H9 (cell line): ENCODE data around the gene CCDC69. TPM values are rescaled to one million over a fixed set of nuclear protein-coding genes. Genes with fewer than 3 reads are reported as not detected.

ENCODE experiments used
- DNase-seq: peaks from one replicate; pipeline ENCODE4 v3.0.0-alpha.2; 2017
- H2AFZ ChIP-seq: one replicate; pipeline ENCODE4 v1.6.1; 2013; ENCODE audit warnings: mild to moderate bottlenecking, low read length, control low read depth, moderate library complexity
- H2AK5ac ChIP-seq: 2 replicates; pipeline ENCODE4 v1.6.1; 2013; ENCODE audit warnings: low read length, control low read depth, mixed read lengths; ENCODE audit not compliant: insufficient read length
- H2BK120ac ChIP-seq: one replicate; pipeline ENCODE4 v1.6.1; 2013; ENCODE audit warnings: low read depth, mild to moderate bottlenecking, low read length, control low read depth, inconsistent platforms; ENCODE audit not compliant: poor library complexity, severe bottlenecking
- H2BK12ac ChIP-seq: 2 replicates; pipeline ENCODE4 v1.6.1; 2013; ENCODE audit warnings: low read length, control low read depth, mixed read lengths, low read depth; ENCODE audit not compliant: insufficient read length
- H2BK15ac ChIP-seq: 2 replicates; pipeline ENCODE4 v1.6.1; 2013; ENCODE audit warnings: low read depth, low read length, control low read depth
- H2BK20ac ChIP-seq: one replicate; pipeline ENCODE4 v1.6.1; 2013; ENCODE audit warnings: low read depth, mild to moderate bottlenecking, low read length, control low read depth, inconsistent platforms; ENCODE audit not compliant: poor library complexity, severe bottlenecking
- H2BK5ac ChIP-seq: 2 replicates; pipeline ENCODE4 v1.6.1; 2013; ENCODE audit warnings: low read length, control low read depth, mixed read lengths; ENCODE audit not compliant: insufficient read length
- H3K14ac ChIP-seq: 2 replicates; pipeline ENCODE4 v1.6.1; 2013; ENCODE audit warnings: low read length, control low read depth; ENCODE audit not compliant: insufficient read depth
- H3K18ac ChIP-seq: 2 replicates; pipeline ENCODE4 v1.6.1; 2013; ENCODE audit warnings: low read depth, mild to moderate bottlenecking, mixed read lengths, low read length, control low read depth; ENCODE audit not compliant: insufficient read length
- H3K23ac ChIP-seq: 2 replicates; pipeline ENCODE4 v1.6.1; 2013; ENCODE audit warnings: low read length, control low read depth, mixed read lengths, low read depth; ENCODE audit not compliant: insufficient read length
- H3K23me2 ChIP-seq: 2 replicates; pipeline ENCODE4 v1.6.1; 2013; ENCODE audit warnings: low read depth, mild to moderate bottlenecking, mixed read lengths, low read length, control low read depth; ENCODE audit not compliant: insufficient read length, poor library complexity, severe bottlenecking
- H3K27ac ChIP-seq: 2 replicates; pipeline ENCODE4 v1.5.1; 2013; ENCODE audit warnings: low read length, control low read depth, mixed read lengths, low read depth; ENCODE audit not compliant: insufficient read length
- H3K27me3 ChIP-seq: 2 replicates; pipeline ENCODE4 v1.6.1; 2013; ENCODE audit warnings: low read length, control low read depth, inconsistent platforms; ENCODE audit not compliant: insufficient read depth
- H3K4ac ChIP-seq: 2 replicates; pipeline ENCODE4 v1.6.1; 2013; ENCODE audit warnings: low read depth, mild to moderate bottlenecking, control low read depth, inconsistent platforms, low read length, moderate library complexity
- H3K4me1 ChIP-seq: 2 replicates; pipeline ENCODE4 v1.6.1; 2013; ENCODE audit warnings: low read length, control low read depth, inconsistent platforms; ENCODE audit not compliant: insufficient read depth
- H3K4me2 ChIP-seq: 2 replicates; pipeline ENCODE4 v1.6.1; 2013; ENCODE audit warnings: low read length, control low read depth, mixed read lengths; ENCODE audit not compliant: insufficient read length, insufficient read depth
- H3K56ac ChIP-seq: 2 replicates; pipeline ENCODE4 v1.6.1; 2013; ENCODE audit warnings: low read depth, mild to moderate bottlenecking, mixed read lengths, low read length, control low read depth; ENCODE audit not compliant: insufficient read length
- H3K79me1 ChIP-seq: 2 replicates; pipeline ENCODE4 v1.6.1; 2013; ENCODE audit warnings: low read depth, mild to moderate bottlenecking, moderate library complexity, low read length, control low read depth, inconsistent platforms; ENCODE audit not compliant: insufficient read depth, poor library complexity, severe bottlenecking
- H3K79me2 ChIP-seq: 2 replicates; pipeline ENCODE4 v1.6.1; 2013; ENCODE audit warnings: low read length, control low read depth, inconsistent platforms; ENCODE audit not compliant: insufficient read depth
- H3K9ac ChIP-seq: 2 replicates; pipeline ENCODE4 v1.6.1; 2013; ENCODE audit warnings: low read length, control low read depth, mixed read lengths; ENCODE audit not compliant: insufficient read length; ENCODE audit errors: extremely low read depth
- H3K9me3 ChIP-seq: one replicate; pipeline ENCODE4 v1.6.1; 2013; ENCODE audit warnings: low read depth, low read length, inconsistent platforms; ENCODE audit not compliant: control insufficient read depth
- H3T11ph ChIP-seq: one replicate; pipeline ENCODE4 v1.6.1; 2013; ENCODE audit warnings: mild to moderate bottlenecking, low read length, control low read depth, inconsistent platforms
- H4K20me1 ChIP-seq: one replicate; pipeline ENCODE4 v1.6.1; 2013; ENCODE audit not compliant: control insufficient read depth, insufficient read length, insufficient read depth
- H4K5ac ChIP-seq: 2 replicates; pipeline ENCODE4 v1.6.1; 2013; ENCODE audit warnings: low read depth, mild to moderate bottlenecking, mixed read lengths, low read length, control low read depth; ENCODE audit not compliant: insufficient read length
- H4K8ac ChIP-seq: replicated peaks from 2 replicates; pipeline ENCODE4 v1.6.1; 2013; ENCODE audit warnings: low read length, control low read depth, mixed read lengths, low read depth; ENCODE audit not compliant: insufficient read length
- H4K91ac ChIP-seq: 2 replicates; pipeline ENCODE4 v1.6.1; 2013; ENCODE audit warnings: low read depth, mild to moderate bottlenecking, moderate library complexity, mixed read lengths, low read length, control low read depth; ENCODE audit not compliant: insufficient read length
- H3K27ac Mint-ChIP-seq, 3 experiments: 2 replicates in 2 of 3; 3 replicates in 1 of 3; pipeline ENCODE4 v1.8.0; 2020 to 2021; ENCODE audit warnings: mixed read lengths in 3 of 3, mild to moderate bottlenecking in 1 of 3, moderate library complexity in 1 of 3
- H3K27me3 Mint-ChIP-seq: 2 replicates; pipeline ENCODE4 v1.8.0; 2021; ENCODE audit warnings: low read depth, mild to moderate bottlenecking, moderate library complexity, mixed read lengths
- H3K36me3 Mint-ChIP-seq, 3 experiments: 2 replicates in 2 of 3; 3 replicates in 1 of 3; pipeline ENCODE4 v1.8.0; 2020 to 2021; ENCODE audit warnings: low read depth in 3 of 3, mixed read lengths in 3 of 3; ENCODE audit not compliant: insufficient read depth in 1 of 3
- H3K4me1 Mint-ChIP-seq, 2 experiments: 2 replicates each; pipeline ENCODE4 v1.8.0; 2020; ENCODE audit warnings: mixed read lengths in 2 of 2
- H3K4me3 Mint-ChIP-seq, 2 experiments: 2 replicates in 1 of 2; 3 replicates in 1 of 2; pipeline ENCODE4 v1.8.0; 2020 to 2021; ENCODE audit warnings: mild to moderate bottlenecking in 2 of 2, mixed read lengths in 2 of 2, moderate library complexity in 1 of 2
- H3K9me3 Mint-ChIP-seq, 2 experiments: 2 replicates in 1 of 2; 3 replicates in 1 of 2; pipeline ENCODE4 v1.8.0; 2020; ENCODE audit warnings: mild to moderate bottlenecking in 2 of 2, mixed read lengths in 2 of 2, moderate library complexity in 1 of 2
- WGBS: extraction: QIAGEN DNeasy Blood & Tissue Kit; methylation state at CpG from one replicate; pipeline ENCODE4 v1.1.7; 2013; ENCODE audit warnings: missing lambda C conversion rate, low lambda C conversion rate, mixed read lengths; ENCODE audit not compliant: insufficient read length; ENCODE audit errors: extremely low coverage; 5-methylcytosine and 5-hydroxymethylcytosine counted together
- total RNA-seq: library from RNA; stranded (reverse); gene quantifications from 2 replicates; pipeline ENCODE4 v1.2.1, GENCODE V29; 2021
- TF ChIP-seq, protein P1 (sequence below): fragments of 200-600 bp; sonication (generic); conservative IDR thresholded peaks from 3 replicates; pipeline ENCODE4 v1.8.0; 2021; ENCODE audit warnings: antibody characterized with exemption, mild to moderate bottlenecking

CCDC69 gene
- total RNA-seq, 1 experiment from 2014 or later, result 5.3 TPM

DNA sequence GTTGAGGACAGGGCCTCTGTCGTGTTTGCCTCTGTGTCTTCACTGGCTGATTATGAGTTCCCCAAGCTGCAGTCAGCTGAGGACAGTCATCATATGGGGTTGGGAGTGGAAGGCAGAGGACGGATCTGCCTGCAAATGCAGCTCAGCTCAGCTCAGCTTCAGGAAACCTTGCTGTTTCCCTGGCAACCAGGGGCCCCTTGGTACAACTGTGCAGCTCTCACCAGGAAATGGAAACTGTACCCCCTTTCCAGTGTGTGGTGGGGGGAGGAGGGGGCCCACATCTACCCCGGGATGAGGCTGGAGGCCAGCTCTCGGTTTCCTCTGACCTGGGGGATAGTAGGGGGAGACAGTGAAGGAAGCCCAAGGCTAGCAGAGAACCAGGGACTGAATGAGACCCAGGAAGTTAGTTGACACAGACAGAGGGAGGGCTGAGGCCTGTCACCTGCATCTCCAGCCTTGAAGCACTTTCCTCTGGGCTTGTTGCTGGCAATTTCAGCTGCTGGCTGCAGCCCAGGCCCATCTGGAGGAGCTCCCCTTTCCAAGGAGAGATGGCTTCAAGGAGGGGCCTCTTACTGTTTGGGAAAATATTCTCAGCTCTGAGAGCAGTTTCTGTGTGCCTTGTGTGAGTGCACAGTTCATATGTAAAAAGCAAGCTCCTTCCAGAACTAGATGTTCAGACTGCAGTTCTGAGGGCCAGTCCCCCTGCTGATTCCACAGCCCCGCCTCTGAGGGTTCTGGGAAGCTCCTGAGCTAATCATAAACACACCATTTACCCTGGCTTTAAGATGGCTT lies 73.2 kb downstream of the CCDC69 start:
- Histone ChIP-seq H2BK20ac (no peak overlapping the region), H3K23ac (no peak overlapping the region), H2AFZ (no peak overlapping the region), H3K56ac (no peak overlapping the region), H3K18ac (no peak overlapping the region), H2BK12ac (no peak overlapping the region), H4K5ac (no peak overlapping the region), H3K27ac (no peak overlapping the region), H3K9me3 (no peaks in the 10 kb centered on the region), H3K14ac (no peak overlapping the region), H2AK5ac (no peak overlapping the region), H4K91ac (no peak overlapping the region), H2BK15ac (no peak overlapping the region), H3K9ac (no peak overlapping the region), H3K4ac (no peak overlapping the region), H3K79me2 (no peaks in the 10 kb centered on the region), H3K4me1 (no peaks in the 10 kb centered on the region; the same call in 1 of the 2 replicates), H4K20me1 (no peaks in the 10 kb centered on the region), H3K79me1 (no peaks in the 10 kb centered on the region), H3K4me2 (no peak overlapping the region), H2BK5ac (no peak overlapping the region), H3T11ph (no peak overlapping the region), H3K27me3 (no peaks in the 10 kb centered on the region), H3K23me2 (no peaks in the 10 kb centered on the region), H4K8ac (no peak overlapping the region), H2BK120ac (no peak overlapping the region)
- H3K36me3 Mint-ChIP-seq, result peaks cover 0 to 10% (median 3%) of the 10 kb centered on the region in 3 experiments; a peak in 4 of 7 replicates
- peak overlapping the region; percentile 3 to 43 (median 37); a peak in 4 of 7 replicates for H3K27ac Mint-ChIP-seq
- no peaks in the 10 kb centered on the region for H3K9me3 Mint-ChIP-seq
- H3K4me1 Mint-ChIP-seq, result peaks cover 7 to 21% of the 10 kb centered on the region in 2 experiments
- no peak for DNase-seq
- TF ChIP-seq, protein P1, sequence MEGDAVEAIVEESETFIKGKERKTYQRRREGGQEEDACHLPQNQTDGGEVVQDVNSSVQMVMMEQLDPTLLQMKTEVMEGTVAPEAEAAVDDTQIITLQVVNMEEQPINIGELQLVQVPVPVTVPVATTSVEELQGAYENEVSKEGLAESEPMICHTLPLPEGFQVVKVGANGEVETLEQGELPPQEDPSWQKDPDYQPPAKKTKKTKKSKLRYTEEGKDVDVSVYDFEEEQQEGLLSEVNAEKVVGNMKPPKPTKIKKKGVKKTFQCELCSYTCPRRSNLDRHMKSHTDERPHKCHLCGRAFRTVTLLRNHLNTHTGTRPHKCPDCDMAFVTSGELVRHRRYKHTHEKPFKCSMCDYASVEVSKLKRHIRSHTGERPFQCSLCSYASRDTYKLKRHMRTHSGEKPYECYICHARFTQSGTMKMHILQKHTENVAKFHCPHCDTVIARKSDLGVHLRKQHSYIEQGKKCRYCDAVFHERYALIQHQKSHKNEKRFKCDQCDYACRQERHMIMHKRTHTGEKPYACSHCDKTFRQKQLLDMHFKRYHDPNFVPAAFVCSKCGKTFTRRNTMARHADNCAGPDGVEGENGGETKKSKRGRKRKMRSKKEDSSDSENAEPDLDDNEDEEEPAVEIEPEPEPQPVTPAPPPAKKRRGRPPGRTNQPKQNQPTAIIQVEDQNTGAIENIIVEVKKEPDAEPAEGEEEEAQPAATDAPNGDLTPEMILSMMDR, result no peak
- H3K27me3 Mint-ChIP-seq, result no peaks in the 10 kb centered on the region
- no peak overlapping the region for H3K4me3 Mint-ChIP-seq
- WGBS, result no CpG with 5 or more reads among the region's 5 CpGs
